ENCODE results near the gene ZNF354B. TPM values are rescaled to one million over a fixed set of nuclear protein-coding genes. Genes with fewer than 3 reads are reported as not detected.

The ZNF354B gene
- total and polyA plus RNA-seq, 2 of the 13 experiments (the other 11 are each of a cell fraction or from before 2014, with no cell fraction given): 7.8 to 10.3 TPM

DNA sequence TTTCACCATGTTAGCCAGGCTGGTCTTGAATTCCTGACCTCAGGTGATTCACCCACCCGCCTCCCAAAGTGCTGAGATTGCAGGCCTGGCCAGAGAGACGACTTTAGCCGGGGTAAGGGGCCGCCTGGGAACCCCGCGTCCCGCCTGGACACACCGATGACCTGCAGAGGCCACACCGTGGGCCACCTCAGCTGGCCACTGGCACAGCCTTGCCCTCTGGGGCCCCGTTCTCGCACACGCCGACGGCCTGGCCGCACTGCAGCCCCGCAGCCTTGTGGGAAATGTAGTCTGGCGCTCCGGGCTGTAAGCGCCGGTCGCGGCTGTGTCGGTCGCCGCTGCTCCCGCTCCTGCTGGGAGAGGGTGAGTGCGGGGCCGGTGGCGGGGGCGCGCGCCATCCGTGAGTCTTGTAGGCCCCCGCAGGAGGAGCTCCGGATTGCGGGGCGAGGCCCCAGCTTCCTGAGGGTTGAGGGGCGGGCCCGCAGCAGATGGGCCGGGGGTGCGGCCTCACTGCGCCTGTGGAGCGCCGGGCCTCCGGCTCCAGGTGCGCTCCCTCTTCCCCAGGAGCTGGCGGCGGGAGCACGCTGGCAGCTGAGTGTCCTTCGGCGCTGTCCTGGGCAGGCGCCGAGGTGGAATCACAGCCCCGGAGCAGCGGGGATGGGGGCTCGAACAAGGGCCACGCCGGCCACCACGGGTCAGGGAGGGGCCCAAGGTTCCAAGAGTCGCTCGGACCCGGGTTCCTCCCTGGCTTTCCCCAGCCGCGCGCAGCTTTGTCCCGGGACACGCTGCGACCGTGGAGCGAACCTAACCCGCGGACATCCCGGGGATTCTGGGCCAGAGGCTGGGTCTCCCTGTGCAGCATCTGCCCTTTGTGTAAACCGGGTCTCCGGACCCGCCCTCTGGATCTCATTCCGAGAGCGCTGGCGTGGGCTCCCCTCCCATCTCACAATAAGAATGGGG lies 36.1 kb downstream of the ZNF354B start, which contains the start of gene ZFP2 (continued):
- peak; percentile 35; the same call in 1 of the 2 replicates for TF ChIP-seq ELF1 (CRISPR knock-in tag; IDR thresholded peaks at IDR 0.05)
- no peak for TF ChIP-seq ATAD3A (CRISPR knock-in tag; IDR thresholded peaks at IDR 0.05)
- 0 out of 2 replicates have a peak, but pooled peaks have one; percentile 37 for TF ChIP-seq E2F2 (CRISPR knock-in tag; IDR thresholded peaks at IDR 0.05; ENCODE audit: borderline replicate concordance)
- TF ChIP-seq ZNF501 (CRISPR knock-in tag; IDR thresholded peaks at IDR 0.05): 0 out of 2 replicates have a peak, but pooled peaks have one; percentile 41
- no peak for TF ChIP-seq REXO4 (CRISPR knock-in tag; IDR thresholded peaks at IDR 0.05; ENCODE audit: borderline replicate concordance)
- no peak for TF ChIP-seq NR3C1 (CRISPR knock-in tag; IDR thresholded peaks at IDR 0.05)
- no peak for TF ChIP-seq NR1H2 (CRISPR knock-in tag; IDR thresholded peaks at IDR 0.05; ENCODE audit: borderline replicate concordance, low read depth)
- no peak for TF ChIP-seq JUN (CRISPR knock-in tag; IDR thresholded peaks at IDR 0.05)
- no peak for TF ChIP-seq GLMP (CRISPR knock-in tag; IDR thresholded peaks at IDR 0.05; ENCODE audit: borderline replicate concordance)
- TF ChIP-seq MAFG (CRISPR knock-in tag; IDR thresholded peaks at IDR 0.05): no peak
- no peak for TF ChIP-seq IRX3 (CRISPR knock-in tag; IDR thresholded peaks at IDR 0.05; ENCODE audit: borderline replicate concordance, low read depth)
- TF ChIP-seq TARDBP (CRISPR knock-in tag; IDR thresholded peaks at IDR 0.05): no peak
- TF ChIP-seq, protein P1, sequence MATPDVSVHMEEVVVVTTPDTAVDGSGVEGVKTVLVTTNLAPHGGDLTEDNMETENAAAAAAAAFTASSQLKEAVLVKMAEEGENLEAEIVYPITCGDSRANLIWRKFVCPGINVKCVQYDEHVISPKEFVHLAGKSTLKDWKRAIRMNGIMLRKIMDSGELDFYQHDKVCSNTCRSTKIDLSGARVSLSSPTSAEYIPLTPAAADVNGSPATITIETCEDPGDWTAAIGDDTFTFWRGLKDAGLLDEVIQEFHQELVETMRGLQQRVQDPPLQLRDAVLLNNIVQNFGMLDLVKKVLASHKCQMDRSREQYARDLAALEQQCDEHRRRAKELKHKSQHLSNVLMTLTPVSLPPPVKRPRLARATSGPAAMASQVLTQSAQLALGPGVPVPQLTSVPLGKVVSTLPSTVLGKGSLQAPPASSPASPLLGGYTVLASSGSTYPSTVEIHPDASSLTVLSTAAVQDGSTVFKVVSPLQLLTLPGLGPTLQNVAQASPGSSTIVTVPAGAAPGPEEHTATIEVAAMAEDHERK (CRISPR knock-in tag; IDR thresholded peaks at IDR 0.05; ENCODE audit: low read depth): peak; percentile 52; the same call in 1 of the 2 replicates
- TF ChIP-seq, protein P2, sequence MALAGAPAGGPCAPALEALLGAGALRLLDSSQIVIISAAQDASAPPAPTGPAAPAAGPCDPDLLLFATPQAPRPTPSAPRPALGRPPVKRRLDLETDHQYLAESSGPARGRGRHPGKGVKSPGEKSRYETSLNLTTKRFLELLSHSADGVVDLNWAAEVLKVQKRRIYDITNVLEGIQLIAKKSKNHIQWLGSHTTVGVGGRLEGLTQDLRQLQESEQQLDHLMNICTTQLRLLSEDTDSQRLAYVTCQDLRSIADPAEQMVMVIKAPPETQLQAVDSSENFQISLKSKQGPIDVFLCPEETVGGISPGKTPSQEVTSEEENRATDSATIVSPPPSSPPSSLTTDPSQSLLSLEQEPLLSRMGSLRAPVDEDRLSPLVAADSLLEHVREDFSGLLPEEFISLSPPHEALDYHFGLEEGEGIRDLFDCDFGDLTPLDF (CRISPR knock-in tag; IDR thresholded peaks at IDR 0.05): no peak
- no peak; the same call in 1 of the 2 replicates for TF ChIP-seq HOXD1 (CRISPR knock-in tag; IDR thresholded peaks at IDR 0.05)
- TF ChIP-seq, protein P3, sequence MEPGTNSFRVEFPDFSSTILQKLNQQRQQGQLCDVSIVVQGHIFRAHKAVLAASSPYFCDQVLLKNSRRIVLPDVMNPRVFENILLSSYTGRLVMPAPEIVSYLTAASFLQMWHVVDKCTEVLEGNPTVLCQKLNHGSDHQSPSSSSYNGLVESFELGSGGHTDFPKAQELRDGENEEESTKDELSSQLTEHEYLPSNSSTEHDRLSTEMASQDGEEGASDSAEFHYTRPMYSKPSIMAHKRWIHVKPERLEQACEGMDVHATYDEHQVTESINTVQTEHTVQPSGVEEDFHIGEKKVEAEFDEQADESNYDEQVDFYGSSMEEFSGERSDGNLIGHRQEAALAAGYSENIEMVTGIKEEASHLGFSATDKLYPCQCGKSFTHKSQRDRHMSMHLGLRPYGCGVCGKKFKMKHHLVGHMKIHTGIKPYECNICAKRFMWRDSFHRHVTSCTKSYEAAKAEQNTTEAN (CRISPR knock-in tag; conservative IDR thresholded peaks at IDR 0.05): 0 out of 2 replicates have a peak, but pooled peaks have one; percentile 20
- TF ChIP-seq CCAR2 (optimal IDR thresholded peaks at IDR 0.05; ENCODE audit: low read depth, low read length): no peak
- no peak for TF ChIP-seq ADNP (CRISPR knock-in tag; IDR thresholded peaks at IDR 0.05)
- no peak for TF ChIP-seq U2AF1 (optimal IDR thresholded peaks at IDR 0.05; ENCODE audit: low read depth, low read length)
- TF ChIP-seq PLRG1 (conservative IDR thresholded peaks at IDR 0.05): no peak
- TF ChIP-seq SAFB2 (CRISPR knock-in tag; IDR thresholded peaks at IDR 0.05; ENCODE audit: borderline replicate concordance, low read depth): no peak
- no peak for TF ChIP-seq ZNF460 (CRISPR knock-in tag; IDR thresholded peaks at IDR 0.05; ENCODE audit: borderline replicate concordance)

All from HepG2 (cell line).